Loucy (cell line): ENCODE data around the gene PIM3.

Experiments
- EZH2phosphoT487 ChIP-seq: fragments of 200-600 bp; IDR thresholded peaks from 2 replicates; pipeline ENCODE4 v1.6.1; 2018; ENCODE audit warnings: antibody characterized with exemption, mild to moderate bottlenecking, moderate library complexity, borderline replicate concordance
- TF ChIP-seq, protein P1 (sequence below): fragments of 200-600 bp; sonication (generic); conservative IDR thresholded peaks from 2 replicates; pipeline ENCODE4 v1.5.1; 2014; ENCODE audit warnings: mild to moderate bottlenecking, antibody characterized with exemption, low read length

DNA sequence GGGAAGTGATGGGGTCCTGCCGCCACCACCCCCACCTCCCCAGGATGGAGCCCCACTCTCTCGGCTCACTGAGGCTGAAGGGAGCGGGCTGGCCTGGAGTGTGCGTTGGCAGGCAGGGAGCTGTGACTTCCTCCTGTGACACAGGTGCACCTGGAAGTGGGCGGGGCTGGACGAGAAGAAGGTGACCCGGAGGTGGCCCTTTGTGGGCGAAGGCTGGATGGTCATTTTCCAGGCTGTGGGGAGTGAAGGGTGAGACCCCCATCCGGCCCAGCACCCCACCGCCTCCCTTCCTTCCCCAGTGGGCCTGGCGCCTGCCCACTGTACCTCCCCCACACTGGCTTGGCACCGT, 36.7 kb downstream of the PIM3 start:
- TF ChIP-seq, protein P1, sequence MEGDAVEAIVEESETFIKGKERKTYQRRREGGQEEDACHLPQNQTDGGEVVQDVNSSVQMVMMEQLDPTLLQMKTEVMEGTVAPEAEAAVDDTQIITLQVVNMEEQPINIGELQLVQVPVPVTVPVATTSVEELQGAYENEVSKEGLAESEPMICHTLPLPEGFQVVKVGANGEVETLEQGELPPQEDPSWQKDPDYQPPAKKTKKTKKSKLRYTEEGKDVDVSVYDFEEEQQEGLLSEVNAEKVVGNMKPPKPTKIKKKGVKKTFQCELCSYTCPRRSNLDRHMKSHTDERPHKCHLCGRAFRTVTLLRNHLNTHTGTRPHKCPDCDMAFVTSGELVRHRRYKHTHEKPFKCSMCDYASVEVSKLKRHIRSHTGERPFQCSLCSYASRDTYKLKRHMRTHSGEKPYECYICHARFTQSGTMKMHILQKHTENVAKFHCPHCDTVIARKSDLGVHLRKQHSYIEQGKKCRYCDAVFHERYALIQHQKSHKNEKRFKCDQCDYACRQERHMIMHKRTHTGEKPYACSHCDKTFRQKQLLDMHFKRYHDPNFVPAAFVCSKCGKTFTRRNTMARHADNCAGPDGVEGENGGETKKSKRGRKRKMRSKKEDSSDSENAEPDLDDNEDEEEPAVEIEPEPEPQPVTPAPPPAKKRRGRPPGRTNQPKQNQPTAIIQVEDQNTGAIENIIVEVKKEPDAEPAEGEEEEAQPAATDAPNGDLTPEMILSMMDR, result no peak
- no peak for TF ChIP-seq EZH2phosphoT487
